HG02943 (cell line): ENCODE data around the gene RPL14.
"Not testable (repeated sequence)": the region's sequence is repeated elsewhere in the genome, so short reads cannot be mapped to it uniquely, and the experiment has no call there.

Experiments used
- ATAC-seq: cut with Tn5 transposase; IDR thresholded peaks from one replicate; pipeline ENCODE4 v1.9.1; 2021; ENCODE audit warnings: mild to moderate bottlenecking, low read depth, moderate library complexity; ENCODE audit not compliant: unreplicated experiment

RPL14 gene

DNA sequence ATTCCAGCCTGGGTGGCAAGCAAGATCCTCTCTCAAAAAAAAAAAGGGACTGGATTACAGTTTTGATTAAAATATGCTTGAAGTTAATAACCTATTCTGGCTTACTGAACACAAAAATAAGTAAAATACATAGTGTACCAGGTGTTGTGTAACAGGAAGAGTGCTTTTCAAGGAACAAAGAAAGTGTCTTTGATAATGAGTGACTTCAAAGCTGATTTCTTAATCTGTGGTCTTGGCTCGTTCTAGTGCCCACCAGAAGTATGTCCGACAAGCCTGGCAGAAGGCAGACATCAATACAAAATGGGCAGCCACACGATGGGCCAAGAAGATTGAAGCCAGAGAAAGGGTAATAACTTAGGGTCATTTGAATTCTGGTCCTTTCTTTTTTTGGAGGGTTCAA lies 4.0 kb downstream of the RPL14 start:
- no peak for ATAC-seq

DNA sequence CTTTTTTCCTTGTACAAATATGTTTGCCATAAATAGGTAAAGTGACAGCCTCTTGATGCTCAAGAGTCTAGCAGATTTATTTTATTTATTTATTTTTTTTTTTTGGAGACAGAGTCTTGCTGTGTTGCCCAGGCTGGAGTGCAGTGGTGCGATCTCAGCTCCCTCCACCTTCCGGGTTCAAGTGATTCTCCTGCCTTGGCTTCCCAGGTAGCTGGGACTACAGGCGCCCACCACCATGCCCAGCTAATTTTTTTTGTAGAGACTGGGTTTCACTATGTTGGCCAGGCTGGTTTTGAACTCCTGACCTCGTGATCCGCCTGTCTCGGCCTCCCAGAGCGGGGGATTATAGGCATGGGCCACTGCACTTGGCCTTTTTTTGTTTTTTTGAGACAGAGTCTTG lies 5.7 kb downstream of the RPL14 start:
- ATAC-seq, result not testable (repeated sequence)

DNA sequence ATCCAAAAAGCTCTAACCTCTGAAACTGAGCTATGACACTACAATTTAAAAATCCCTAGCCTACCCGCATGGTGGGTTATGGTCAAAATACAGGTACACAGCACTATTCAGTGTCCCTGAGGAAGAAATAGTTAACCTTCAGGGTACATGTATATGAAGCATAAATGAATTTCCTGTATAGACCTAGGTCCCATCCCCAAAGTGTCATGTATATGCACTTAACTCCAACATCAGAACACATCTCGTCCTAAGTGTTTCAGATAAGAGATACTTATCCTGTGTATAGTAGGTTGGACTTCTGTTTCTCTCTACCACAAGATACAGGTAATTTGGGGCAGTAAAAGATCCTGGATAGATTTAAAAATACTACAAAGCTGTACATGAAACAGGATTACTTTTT lies 6.4 kb downstream of the RPL14 start:
- no peak for ATAC-seq

DNA sequence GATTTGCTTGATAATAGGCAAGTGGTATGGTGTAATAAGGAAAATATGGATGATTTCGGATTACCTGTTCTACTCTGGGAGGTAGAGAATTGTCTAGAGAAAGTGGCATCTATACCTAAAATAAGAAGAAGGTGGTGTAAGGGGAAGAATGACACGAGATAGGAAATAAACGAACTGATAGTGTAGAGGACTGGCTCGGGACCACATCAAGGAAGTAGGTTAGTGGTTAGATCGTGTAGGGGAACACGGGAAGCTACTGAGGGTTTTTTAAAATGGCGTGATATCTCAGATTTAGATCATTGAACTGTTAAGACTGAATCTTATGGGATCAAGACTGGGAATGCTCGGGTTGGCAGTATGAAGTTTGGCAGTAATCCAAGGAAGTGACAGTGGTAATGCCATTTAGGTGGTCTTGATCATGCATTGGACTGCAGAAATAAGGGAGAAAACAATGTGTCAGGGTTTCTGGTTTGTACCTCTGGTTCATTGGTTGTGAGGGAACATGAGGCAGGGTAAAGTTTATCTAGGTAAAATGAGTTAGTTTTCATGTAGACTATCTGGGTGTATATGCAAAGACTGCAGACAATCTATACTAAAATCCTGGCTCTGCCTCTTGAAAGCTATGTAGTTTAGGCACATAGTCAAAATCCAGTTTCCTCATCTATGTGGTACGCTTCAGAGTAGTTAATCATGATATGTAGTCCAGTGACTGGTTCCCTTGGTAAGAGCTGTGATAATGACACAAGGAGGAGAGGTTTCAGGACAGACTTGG lies 7.4 kb downstream of the RPL14 start:
- ATAC-seq, result no peak

DNA sequence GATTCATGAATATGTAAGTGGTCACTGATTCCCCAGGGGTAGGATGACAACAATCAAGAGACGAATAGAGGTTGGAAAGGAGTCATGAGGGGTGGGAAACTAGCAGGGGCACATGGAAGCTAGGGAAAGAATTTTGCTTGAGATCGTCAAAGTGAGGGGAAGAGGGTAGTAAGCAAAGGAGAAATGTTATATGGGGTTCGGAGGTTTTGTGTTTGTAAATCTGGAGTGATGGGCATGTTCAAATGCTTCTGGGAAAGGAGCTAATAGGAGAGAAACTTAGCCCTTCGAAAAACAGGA lies 7.9 kb downstream of the RPL14 start:
- no peak for ATAC-seq

DNA sequence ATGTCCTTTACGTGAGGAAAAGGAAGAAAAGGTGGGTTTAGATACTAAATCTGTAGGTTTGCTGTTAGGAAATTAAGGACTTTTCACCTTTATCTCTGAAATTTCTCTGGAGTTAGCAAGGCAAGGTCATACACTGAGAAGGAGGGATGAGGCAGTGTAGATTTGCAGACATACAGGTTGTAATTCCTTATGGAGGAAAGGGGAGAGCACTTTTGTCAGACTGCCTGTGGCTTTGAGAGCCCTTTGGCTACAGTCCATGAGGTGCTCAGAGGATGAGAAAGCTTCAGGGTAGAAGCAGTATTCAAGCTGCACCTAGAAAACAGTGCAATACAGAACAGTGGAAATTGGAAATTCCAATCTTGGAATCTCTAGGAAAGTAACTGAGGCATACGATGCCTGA lies 8.3 kb downstream of the RPL14 start:
- no peak for ATAC-seq

DNA sequence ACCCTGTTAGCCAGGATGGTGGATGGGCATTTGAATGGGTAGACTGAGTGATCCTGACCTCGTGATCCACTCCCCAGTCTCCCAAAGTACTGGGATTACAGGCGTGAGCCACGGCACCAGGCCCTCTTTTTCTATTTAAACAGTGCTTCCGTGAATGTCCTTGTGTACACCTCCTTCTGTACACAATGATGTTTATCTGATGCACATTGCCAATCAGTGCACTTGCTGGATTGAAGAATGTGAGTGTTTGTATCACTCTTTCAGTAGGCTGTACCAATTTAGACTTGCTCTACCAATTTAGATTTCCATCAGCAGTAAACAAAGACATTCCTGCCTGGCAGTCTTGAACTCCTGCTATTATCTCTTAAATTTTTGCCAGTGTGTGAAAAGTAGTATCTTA lies 10.9 kb downstream of the RPL14 start:
- no peak for ATAC-seq

DNA sequence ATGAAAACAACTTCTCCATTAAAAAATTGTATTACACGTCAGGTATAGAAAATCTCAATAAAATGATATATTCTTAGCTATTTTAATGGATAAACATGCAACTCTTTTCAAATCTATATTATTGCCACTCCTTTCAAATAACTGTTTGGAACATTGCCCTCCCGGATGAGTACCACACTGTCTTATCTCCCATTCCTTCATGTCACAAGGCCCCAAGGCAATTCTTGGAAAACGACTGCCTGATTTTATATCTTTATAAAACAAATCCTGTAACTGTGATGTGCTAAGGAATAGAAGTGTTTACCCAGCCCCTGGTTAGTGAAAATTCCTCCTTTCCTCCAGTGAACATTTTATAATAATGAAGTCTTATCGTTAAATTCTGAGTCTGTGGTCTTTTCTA lies 13.6 kb downstream of the RPL14 start:
- ATAC-seq, result no peak

DNA sequence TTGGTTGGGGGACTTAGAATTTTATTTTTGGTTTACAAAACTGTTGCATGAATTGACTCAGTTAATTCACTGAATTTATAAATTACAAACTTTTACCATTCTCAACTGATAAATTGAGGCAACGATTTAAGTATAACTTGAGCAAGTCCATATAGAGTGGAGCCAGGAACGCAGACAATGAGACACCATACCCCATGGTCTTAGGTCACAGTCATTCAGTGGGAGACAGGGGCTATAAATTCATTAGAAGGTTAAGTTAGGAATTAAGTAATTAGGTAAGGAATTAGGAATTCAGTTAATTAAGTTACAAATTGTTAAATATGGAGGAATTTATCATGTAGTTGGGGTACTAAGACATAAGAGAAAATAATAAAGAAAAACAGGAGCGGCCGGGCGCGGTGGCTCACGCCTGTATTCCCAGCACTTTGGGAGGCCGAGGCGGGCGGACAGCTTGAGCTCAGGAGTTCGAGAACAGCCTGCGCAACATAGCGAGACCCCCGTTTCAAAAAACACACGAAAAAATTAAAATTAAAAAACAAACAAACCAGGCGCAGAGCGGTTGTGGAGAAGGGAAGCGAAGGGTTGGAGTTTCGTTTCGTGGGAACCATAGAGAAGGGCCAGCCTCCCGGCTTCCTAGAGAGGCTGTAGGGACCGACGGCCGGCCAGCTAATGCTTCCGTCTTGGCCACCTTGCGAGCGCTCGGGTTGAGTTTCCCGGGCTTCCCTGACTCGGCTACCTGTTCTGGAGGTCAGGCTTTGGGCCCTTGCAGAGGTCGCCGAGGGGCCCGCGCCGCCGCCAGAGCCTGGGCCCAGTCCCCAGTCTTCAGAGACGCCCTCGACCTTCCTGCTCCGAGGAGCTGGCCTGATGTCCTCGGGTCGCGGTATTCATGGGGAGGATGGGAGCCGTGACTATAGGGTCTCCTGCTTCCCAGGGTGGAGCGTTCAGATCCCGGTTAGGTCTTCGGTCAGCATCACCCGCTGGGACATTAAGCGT lies 19.6 kb downstream of the RPL14 start, which contains the start of gene ZNF619:
TSS of gene ZNF619 (plus strand) at position 645 of the 993 bp plus-strand sequence. CDS start 858 bp downstream, outside the sequence.
- ATAC-seq, result peak; percentile 75

DNA sequence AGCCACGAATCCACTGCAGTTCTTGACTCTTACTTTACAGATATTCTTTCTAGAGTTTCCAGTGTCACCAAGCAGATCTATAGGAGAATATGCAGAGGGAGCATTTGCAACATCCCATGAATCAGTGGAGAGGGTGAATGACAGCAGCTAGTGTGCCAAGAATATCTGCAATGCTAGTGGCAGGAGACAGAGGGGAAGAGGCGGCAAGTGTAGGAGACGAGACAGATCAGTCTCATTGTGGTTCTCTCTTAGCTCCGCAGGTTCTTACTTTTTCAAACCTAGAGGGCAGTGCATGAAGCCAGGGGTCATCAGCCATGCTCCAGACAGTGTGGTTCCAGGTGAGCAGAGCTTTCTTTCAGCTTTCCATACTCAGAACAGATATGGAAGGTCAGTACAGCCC lies 20.5 kb downstream of the RPL14 start:
- ATAC-seq, result no peak

DNA sequence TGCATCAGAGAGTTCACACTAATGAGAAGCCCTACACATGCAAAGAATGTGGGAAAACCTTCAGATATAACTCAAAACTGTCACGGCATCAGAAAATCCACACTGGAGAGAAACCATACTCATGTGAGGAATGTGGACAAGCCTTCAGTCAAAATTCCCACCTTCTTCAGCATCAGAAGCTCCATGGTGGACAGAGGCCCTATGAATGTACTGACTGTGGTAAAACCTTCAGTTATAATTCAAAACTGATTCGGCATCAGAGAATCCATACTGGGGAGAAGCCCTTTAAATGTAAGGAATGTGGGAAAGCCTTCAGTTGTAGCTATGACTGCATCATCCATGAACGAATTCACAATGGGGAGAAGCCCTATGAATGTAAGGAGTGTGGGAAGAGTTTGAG lies 30.0 kb downstream of the RPL14 start:
- no peak for ATAC-seq

DNA sequence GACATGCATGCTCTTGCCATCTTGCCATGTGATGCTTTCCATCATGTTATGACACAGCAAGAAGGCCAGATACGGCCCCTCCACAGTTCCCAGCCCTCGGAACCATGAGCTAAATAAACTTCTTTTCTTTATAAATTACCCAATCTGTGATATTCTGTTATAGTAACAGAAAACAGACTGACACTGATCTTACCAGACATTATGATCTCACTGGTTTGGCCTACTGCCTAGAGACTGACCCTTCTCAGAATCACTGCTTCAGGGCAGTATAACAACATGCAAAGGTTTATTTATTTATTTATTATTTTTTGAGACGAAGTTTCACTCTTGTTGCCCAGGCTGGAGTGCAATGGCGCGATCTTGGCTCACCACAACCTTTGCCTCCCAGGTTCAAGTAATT lies 33.8 kb downstream of the RPL14 start:
- ATAC-seq, result no peak

DNA sequence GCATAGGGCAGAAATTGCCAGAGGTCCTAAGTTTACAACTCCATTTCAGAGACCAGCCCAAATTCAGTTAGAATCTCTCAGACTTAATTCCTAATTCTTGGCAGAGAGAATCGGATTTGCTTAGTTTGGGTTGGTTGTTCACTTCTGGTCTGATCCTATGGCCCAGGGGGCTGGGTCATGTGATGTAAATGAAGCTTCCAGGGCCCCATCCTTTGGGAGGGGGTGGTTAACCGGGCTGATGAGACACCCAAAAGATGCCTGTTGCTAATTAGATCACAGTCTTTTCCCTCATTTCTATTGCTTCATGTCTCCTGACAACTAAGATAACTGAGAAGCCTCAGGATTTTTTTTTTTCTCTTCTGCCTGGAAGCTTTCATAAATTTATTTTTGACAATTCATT lies 37.6 kb downstream of the RPL14 start:
- ATAC-seq, result no peak

DNA sequence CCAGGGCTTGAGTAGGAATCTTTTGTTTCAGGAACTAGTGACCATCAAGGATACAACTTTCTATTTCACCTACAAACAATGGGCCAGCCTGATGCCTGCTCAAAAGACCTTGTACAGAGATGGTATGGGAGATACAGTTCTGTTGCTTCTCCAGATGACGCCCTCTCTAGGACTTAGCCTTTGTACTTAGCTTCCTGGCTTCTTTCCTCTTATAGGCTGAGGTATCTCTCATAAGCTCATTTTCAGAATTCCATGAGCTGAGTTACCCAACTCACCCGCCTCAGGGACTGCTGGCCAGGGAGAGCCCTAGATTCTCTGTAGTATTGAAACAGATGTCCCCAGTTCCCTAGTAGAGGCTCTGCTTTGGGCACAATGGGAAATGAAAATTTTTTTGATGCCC lies 40.1 kb downstream of the RPL14 start:
- no peak for ATAC-seq

DNA sequence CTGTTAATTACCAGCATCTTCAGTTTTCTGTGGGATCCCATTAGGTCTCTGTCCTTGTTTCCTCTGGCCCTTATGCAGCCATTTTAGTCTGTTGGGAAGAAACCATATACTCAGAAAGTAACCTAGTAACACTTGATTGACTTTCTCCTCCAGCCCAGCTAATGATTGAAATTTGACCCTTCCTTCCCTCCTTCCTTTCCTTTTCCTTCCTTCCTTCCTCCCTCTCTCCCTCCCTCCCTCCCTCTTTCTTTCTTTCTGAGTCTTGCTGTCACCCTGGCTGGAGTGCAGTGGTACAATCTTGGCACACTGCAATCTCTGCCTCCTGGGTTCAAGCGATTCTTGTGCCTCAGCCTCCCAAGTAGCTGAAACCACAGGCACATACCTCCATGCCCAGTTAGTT lies 42.8 kb downstream of the RPL14 start:
- ATAC-seq, result no peak

DNA sequence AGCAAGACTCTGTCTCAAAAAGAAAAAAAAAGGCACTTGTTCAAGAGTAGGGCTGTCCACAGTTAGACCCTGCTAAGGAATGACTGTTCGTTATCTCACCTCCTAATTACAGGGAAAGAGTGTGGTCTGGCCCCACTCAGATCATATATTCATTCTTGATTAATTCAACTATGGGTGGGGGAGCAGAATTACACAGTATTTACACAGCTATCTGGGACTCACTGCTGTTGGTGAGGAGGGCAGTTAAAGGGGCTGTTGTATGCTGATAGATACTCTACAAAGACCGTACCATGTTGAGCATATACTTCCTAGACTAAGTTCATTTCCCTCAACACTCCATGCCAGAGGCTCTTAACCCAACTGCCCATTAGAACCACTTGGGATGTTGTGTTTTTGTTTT lies 44.9 kb downstream of the RPL14 start:
- ATAC-seq, result no peak

DNA sequence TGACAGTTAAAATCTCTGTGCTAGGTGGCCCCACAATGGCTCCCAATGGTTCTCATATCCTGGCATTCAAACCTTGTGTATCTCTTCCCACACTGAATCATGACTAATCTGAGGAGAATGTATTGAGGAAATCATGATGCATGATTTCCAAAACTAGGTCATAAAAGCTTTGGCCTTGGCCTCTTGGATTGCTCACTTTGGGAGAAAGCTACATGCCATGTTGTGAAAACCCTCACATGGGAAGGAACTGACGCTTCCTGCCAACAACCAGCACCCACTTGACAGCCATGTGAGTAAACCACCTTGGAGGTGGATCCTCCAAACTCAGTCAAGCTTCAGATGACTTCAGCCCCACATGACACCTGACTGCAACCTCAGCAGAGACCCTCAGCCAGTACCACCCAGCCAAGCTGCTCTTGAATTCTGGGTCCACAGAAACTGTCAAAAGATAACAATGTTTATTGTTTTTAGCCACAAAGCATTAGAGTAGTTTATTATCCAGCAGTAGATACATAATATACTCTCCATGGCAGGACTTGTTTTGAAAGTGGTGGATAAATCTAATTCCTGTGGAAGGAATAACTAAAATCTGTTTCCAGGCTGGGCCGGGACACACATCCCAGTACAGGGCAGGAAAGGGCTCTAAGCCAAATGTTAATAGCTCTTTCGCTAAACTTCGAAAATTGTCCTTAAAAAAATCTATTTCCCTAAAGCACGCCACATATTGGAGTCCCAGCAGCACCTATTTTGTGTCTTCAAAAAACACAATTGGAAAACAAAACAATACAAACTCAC lies 47.7 kb downstream of the RPL14 start:
- no peak for ATAC-seq

DNA sequence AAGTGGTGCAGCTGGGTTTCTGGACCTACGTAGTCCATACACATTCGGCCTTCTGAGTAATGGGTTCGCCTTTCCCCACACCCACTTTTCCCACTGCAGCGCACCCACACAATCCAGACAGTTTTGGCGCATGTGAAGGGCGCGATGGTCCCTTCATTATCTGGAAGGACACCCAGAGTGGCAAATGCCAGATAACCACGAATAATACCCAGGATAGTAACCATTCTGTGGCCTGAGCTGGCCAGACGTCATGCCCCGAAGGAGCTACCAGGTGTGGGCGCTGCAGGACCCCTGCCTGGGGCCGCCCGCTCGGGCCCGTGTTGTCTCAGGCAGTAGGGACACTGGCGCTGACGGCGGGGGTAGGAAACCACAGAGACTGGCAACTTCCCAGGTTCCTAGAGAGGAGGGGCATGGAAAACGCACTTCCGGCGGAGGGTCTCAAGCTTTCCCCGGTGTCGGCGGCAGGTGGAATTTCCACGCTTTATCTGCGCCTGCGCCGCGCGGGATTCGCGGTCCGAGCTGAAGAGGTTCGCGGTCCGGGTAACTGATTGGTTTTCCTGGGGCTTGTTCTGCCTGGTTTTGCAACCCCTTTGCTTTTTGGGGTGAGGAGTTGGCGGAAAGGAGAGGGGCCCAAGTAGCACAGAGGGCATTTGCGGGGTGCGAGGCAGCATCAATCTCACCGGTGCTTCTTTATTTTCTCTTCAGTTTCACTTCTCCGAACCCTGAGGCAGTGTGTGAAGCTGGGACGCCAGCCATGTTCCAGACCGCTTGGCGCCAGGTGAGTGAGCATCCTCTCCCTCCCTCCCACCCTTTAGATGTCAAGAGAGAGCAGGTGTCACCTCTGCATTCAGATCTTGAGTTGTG lies 48.7 kb downstream of the RPL14 start, which contains the start of gene ZNF620:
TSS of gene ZNF620 (plus strand) at position 441 of the 864 bp plus-strand sequence. CDS start at position 755, 314 bp downstream.
- peak; percentile 87 for ATAC-seq

DNA sequence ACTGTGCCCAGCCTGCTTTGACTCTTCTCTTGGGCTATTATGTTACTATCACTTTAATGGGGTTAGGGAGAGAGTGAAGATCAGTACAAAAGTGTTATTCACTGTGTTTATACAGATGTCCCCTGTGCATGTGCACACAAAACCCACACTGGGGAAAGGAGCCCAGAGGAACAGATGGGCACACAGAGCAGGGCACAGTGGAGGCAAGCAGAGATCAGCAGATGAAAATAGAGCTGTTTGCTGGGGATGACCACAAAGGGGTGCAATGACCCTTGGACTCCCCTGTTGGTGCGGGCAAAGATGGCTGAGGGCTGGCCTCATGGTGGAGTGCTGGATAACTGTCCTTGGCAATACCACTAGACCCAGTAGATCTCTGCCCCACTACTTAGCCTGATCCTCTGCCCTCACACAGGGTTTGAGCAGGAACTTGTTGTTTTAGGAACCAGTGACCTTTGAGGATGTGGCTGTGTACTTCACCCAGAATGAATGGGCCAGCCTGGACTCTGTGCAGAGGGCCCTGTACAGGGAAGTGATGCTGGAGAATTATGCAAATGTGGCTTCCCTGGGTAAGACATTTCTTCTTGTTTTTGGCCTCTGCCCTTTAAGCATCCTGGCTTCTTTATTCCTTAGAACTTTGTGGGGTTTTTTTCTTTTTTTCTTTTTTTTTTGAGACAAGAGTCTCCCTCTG lies 54.0 kb downstream of the RPL14 start:
- no peak for ATAC-seq
